AML-193 (cell line): ENCODE measurements around the gene LPCAT3.

Experiments used
- DNase-seq, 2 experiments: peaks; one replicate each; lab custom pipeline; 2025; lab: John Stamatoyannopoulos, UW

LPCAT3 gene

GRCh38 chr12:6963791-6964413 is 54.4 kb downstream of the LPCAT3 start:
- DNase-seq, result no peak

- DNase-seq, result no peak
Observed at GRCh38 chr12:6963016-6963731, 55.1 kb downstream of the LPCAT3 start.

GRCh38 chr12:6962285-6963015 is 55.8 kb downstream of the LPCAT3 start:
- no peak for DNase-seq

- DNase-seq, result no peak
Observed at GRCh38 chr12:6961695-6962284, 56.5 kb downstream of the LPCAT3 start.

- DNase-seq, result no peak
Observed at GRCh38 chr12:6961278-6961694, 57.0 kb downstream of the LPCAT3 start.

- peak; percentile 28 to 46 for DNase-seq
Observed at GRCh38 chr12:6960593-6961277, 57.5 kb downstream of the LPCAT3 start.

- no peak for DNase-seq
Observed at GRCh38 chr12:6959805-6960592, 58.3 kb downstream of the LPCAT3 start.

- DNase-seq, result peak; percentile 49 to 66
Observed at GRCh38 chr12:6959058-6959804, 59.0 kb downstream of the LPCAT3 start.

- DNase-seq, result peak in 1 of 2 experiments; percentile 17
Observed at GRCh38 chr12:6958609-6959057, 59.6 kb downstream of the LPCAT3 start.

GRCh38 chr12:6957741-6958608 is 60.3 kb downstream of the LPCAT3 start:
- no peak for DNase-seq

GRCh38 chr12:6957151-6957701 is 61.0 kb downstream of the LPCAT3 start:
- DNase-seq, result no peak

- no peak for DNase-seq
Observed at GRCh38 chr12:6956021-6956727, 62.1 kb downstream of the LPCAT3 start.

GRCh38 chr12:6955108-6956020 is 62.9 kb downstream of the LPCAT3 start:
- no peak for DNase-seq

- DNase-seq, result no peak
Observed at GRCh38 chr12:6954316-6955107, 63.8 kb downstream of the LPCAT3 start.

GRCh38 chr12:6953442-6954315 is 64.6 kb downstream of the LPCAT3 start:
- DNase-seq, result peak; percentile 91 to 93
